ENCODE results near the gene SYNE1.

Gene SYNE1

GRCh38 chr6:152270301-152270925, 366.7 kb downstream of the SYNE1 start:
- no peak for DNase-seq

- DNase-seq: no peak
Observed at GRCh38 chr6:152268846-152269442, 368.2 kb downstream of the SYNE1 start.

- DNase-seq: no peak
Observed at GRCh38 chr6:152267967-152268845, 369.0 kb downstream of the SYNE1 start.

GRCh38 chr6:152265651-152266050, 371.5 kb downstream of the SYNE1 start:
- DNase-seq: no peak

GRCh38 chr6:152263582-152263981, 373.6 kb downstream of the SYNE1 start:
- DNase-seq: no peak

- no peak for DNase-seq
Observed at GRCh38 chr6:152261179-152261578, 376.0 kb downstream of the SYNE1 start.

- no peak for DNase-seq
Observed at GRCh38 chr6:152259234-152259633, 377.9 kb downstream of the SYNE1 start.

- no peak for DNase-seq
Observed at GRCh38 chr6:152257581-152257980, 379.6 kb downstream of the SYNE1 start.

GRCh38 chr6:152250127-152250526, 387.0 kb downstream of the SYNE1 start:
- no peak for DNase-seq

GRCh38 chr6:152248980-152249379, 388.2 kb downstream of the SYNE1 start:
- no peak for DNase-seq

- no peak for DNase-seq
Observed at GRCh38 chr6:152246554-152247337, 390.4 kb downstream of the SYNE1 start.

GRCh38 chr6:152244998-152245630, 392.0 kb downstream of the SYNE1 start:
- no peak for DNase-seq

- no peak for DNase-seq
Observed at GRCh38 chr6:152241013-152241766, 396.0 kb downstream of the SYNE1 start.

- DNase-seq: no peak
Observed at GRCh38 chr6:152240436-152240835, 396.7 kb downstream of the SYNE1 start.

GRCh38 chr6:152236370-152237097, 400.6 kb downstream of the SYNE1 start:
- no peak for DNase-seq

- peak in 1 of 2 experiments; percentile 18 for DNase-seq
Observed at GRCh38 chr6:152233547-152234320, 403.4 kb downstream of the SYNE1 start.

- peak; percentile 22 to 41 for DNase-seq
Observed at GRCh38 chr6:152232501-152233151, 404.5 kb downstream of the SYNE1 start.

- no peak for DNase-seq
Observed at GRCh38 chr6:152229330-152229729, 407.8 kb downstream of the SYNE1 start.

- no peak for DNase-seq
Observed at GRCh38 chr6:152226119-152226518, 411.0 kb downstream of the SYNE1 start.

Measured in activated T-cell treated with anti-CD3 and anti-CD28 coated beads, Interleukin-2, amount 50 U/mL, for 48 hours (primary cell).